GM12878 (cell line): ENCODE data around the gene UNC5CL. TPM values are rescaled to one million over a fixed set of nuclear protein-coding genes. Genes with fewer than 3 reads are reported as not detected.

Source experiments
- ATAC-seq: fragments of 200-7000 bp; cut with Tn5 transposase; 3 replicates; pipeline ENCODE4 v1.9.1; 2020; ENCODE audit warnings: mild to moderate bottlenecking, moderate library complexity
- BruUV-seq: library from RNA; stranded (reverse); fragments of 400-500 nt; replicated peaks from 2 replicates; lab custom pipeline; 2021; lab: Mats Ljungman, UMichigan
- CTCF ChIA-PET: fragments of 300-600 bp; sonication (Branson Sonifier 250); formaldehyde crosslinking; extraction: SDS; loops from one replicate; lab custom pipeline; 2021; ENCODE audit warnings: inconsistent platforms; lab: Yijun Ruan, JAX
- POLR2A ChIA-PET: fragments of 350-600 bp; formaldehyde crosslinking; extraction: SDS; loops from one replicate; lab custom pipeline; 2021; ENCODE audit warnings: inconsistent platforms; lab: Charles Lee
- RAD21 ChIA-PET: fragments of 300-600 bp; sonication (Branson Sonifier 250); formaldehyde crosslinking; loops from one replicate; lab custom pipeline; 2023; ENCODE audit warnings: antibody characterized with exemption; ENCODE audit not compliant: unreplicated experiment; lab: Charles Lee
- SMC1A ChIA-PET: fragments of 300-600 bp; sonication (Branson Sonifier 250); formaldehyde crosslinking; loops from one replicate; lab custom pipeline; 2023; ENCODE audit not compliant: unreplicated experiment, uncharacterized antibody; lab: Charles Lee
- DNase-seq: peaks from one replicate; pipeline ENCODE4 v3.0.0-alpha.2; 2011; ENCODE audit warnings: low read depth, low spot score
- FAIRE-seq: peaks from 3 replicates; lab custom pipeline; 2011; peaks lifted over from hg19 to GRCh38; lab: Jason Lieb, UNC
- H2AFZ ChIP-seq: 2 replicates; pipeline ENCODE4 v1.6.0; 2011; ENCODE audit warnings: low read depth, low read length, control low read depth; ENCODE audit not compliant: control insufficient read depth
- H3K27ac ChIP-seq: 2 replicates; pipeline ENCODE4 v1.5.1; 2011; ENCODE audit warnings: control low read depth; ENCODE audit not compliant: control insufficient read depth, insufficient read depth
- H3K27me3 ChIP-seq, 2 experiments: replicated peaks in 1 of 2; 2 replicates each; pipeline versions ENCODE4 v1.6.0 to v1.6.1; 2011; ENCODE audit warnings: low read length in 1 of 2; ENCODE audit not compliant: control insufficient read depth in 2 of 2, insufficient read depth in 2 of 2
- H3K36me3 ChIP-seq, 2 experiments: 2 replicates each; pipeline ENCODE4 v1.5.1; 2011; ENCODE audit warnings: low read length in 1 of 2; ENCODE audit not compliant: control insufficient read depth in 2 of 2, insufficient read depth in 2 of 2
- H3K4me1 ChIP-seq: 2 replicates; pipeline ENCODE4 v1.6.1; 2011; ENCODE audit warnings: mild to moderate bottlenecking, low read length, moderate library complexity, mixed read lengths; ENCODE audit not compliant: control insufficient read depth, insufficient read depth
- H3K4me2 ChIP-seq: 2 replicates; pipeline ENCODE4 v1.6.0; 2011; ENCODE audit warnings: control low read depth; ENCODE audit not compliant: control insufficient read depth, insufficient read depth
- H3K4me3 ChIP-seq: fragments of 200-600 bp; sonication (generic); 2 replicates; pipeline ENCODE4 v1.5.1; 2016
- H3K79me2 ChIP-seq: 2 replicates; pipeline ENCODE4 v1.6.0; 2011; ENCODE audit warnings: low read length; ENCODE audit not compliant: control insufficient read depth, insufficient read depth
- H3K9ac ChIP-seq: 2 replicates; pipeline ENCODE4 v1.8.0; 2011; ENCODE audit warnings: low read length, control low read depth, mixed read lengths; ENCODE audit not compliant: control insufficient read depth, insufficient read depth
- H3K9me3 ChIP-seq: replicated peaks from 3 replicates; pipeline ENCODE4 v1.5.1; 2011; ENCODE audit warnings: mild to moderate bottlenecking, low read length; ENCODE audit not compliant: control insufficient read depth, insufficient read depth
- H4K20me1 ChIP-seq: 2 replicates; pipeline ENCODE4 v1.6.0; 2011; ENCODE audit not compliant: control insufficient read depth, insufficient read depth
- ATF3 ChIP-seq: IDR thresholded peaks from 2 replicates; pipeline ENCODE4 v1.6.1; 2011; ENCODE audit warnings: low read depth, mild to moderate bottlenecking, low read length, moderate library complexity, borderline replicate concordance; ENCODE audit errors: extremely low read depth
- EED ChIP-seq: sonication (generic); IDR thresholded peaks from 2 replicates; pipeline ENCODE4 v1.6.1; 2016; ENCODE audit warnings: antibody characterized with exemption, low read depth
- IRF4 ChIP-seq: IDR thresholded peaks from 2 replicates; pipeline ENCODE4 v1.6.1; 2011; ENCODE audit warnings: low read depth, low read length
- NKRF ChIP-seq: fragments of 450-650 bp; conservative IDR thresholded peaks from 2 replicates; pipeline ENCODE4 v1.6.1; 2017; ENCODE audit warnings: mild to moderate bottlenecking, moderate library complexity
- RELA ChIP-seq: fragments of 450-650 bp; IDR thresholded peaks from 2 replicates; pipeline ENCODE4 v1.8.0; 2014; ENCODE audit warnings: borderline replicate concordance; ENCODE audit not compliant: partially characterized antibody
- SRF ChIP-seq, 2 experiments: IDR thresholded peaks; 2 replicates each; pipeline ENCODE4 v1.6.1; 2011; ENCODE audit warnings: low read depth in 2 of 2, low read length in 2 of 2, mild to moderate bottlenecking in 1 of 2, moderate library complexity in 1 of 2
- WRNIP1 ChIP-seq: IDR thresholded peaks from 2 replicates; pipeline ENCODE4 v1.6.1; 2011; ENCODE audit warnings: low read depth, low read length, improper control_type of control experiment, borderline replicate concordance
- ZNF24 ChIP-seq: fragments of 450-650 bp; IDR thresholded peaks from 2 replicates; pipeline ENCODE4 v1.6.1; 2017; ENCODE audit warnings: antibody characterized with exemption, mild to moderate bottlenecking
- ZNF687 ChIP-seq: fragments of 450-650 bp; IDR thresholded peaks from 2 replicates; pipeline ENCODE4 v1.6.1; 2017; ENCODE audit warnings: mild to moderate bottlenecking, moderate library complexity
- WGBS: methylation state at CpG from one replicate; pipeline ENCODE4 v1.1.6; 2016; ENCODE audit warnings: low lambda C conversion rate; ENCODE audit not compliant: insufficient replicate concordance, insufficient coverage; ENCODE audit errors: missing lambda C conversion rate; 5-methylcytosine and 5-hydroxymethylcytosine counted together
- in situ Hi-C: fragments of 300-500 bp; cut with MboI; formaldehyde crosslinking; loops from 9 replicates; pipeline ENCODE4 v1.14.3; 2018; ENCODE audit warnings: mixed read lengths
- intact Hi-C: fragments of 100-400 bp; cut with micrococcal nuclease; formaldehyde crosslinking; loops from one replicate; pipeline ENCODE4 v1.14.2; 2022; ENCODE audit not compliant: unreplicated experiment
- polyA plus RNA-seq, 11 experiments: library from polyadenylated mRNA; depleted of rRNA in 4 of 11; unstranded in 6 of 11; stranded (reverse) in 5 of 11; fragments of >200 nt; fragmentation: Nextera tagmentation in 4 of 11; fragmentation: Illumina TruSeq in 1 of 11; extraction: Ambion mirVana in 4 of 11; extraction: Trizol in 1 of 11; gene quantifications; 1 replicate in 1 of 11; 2 replicates in 10 of 11; pipeline versions ENCODE4 v1.2.1 to v1.2.3, GENCODE V29; 2011 to 2016; ENCODE audit warnings: inconsistent platforms in 2 of 11, missing spikeins in 2 of 11, low read depth in 1 of 11
- total RNA-seq, 4 experiments: library from RNA; depleted of rRNA in 3 of 4; stranded (reverse); fragments of >200 nt in 3 of 4; fragmentation: Illumina TruSeq in 1 of 4; extraction: Trizol in 1 of 4; gene quantifications; 2 replicates each; pipeline versions ENCODE4 v1.2.1 to v1.2.3, GENCODE V29; 2013 to 2021
- TF ChIP-seq, protein P1 (sequence below): fragments of 450-650 bp; formaldehyde crosslinking; IDR thresholded peaks from 2 replicates; pipeline ENCODE4 v1.5.0; 2022; ENCODE audit warnings: mild to moderate bottlenecking, missing genetic modification characterization

UNC5CL gene
- total and polyA plus RNA-seq, 10 of the 15 experiments (the other 5 are each of a cell fraction or from before 2014, with no cell fraction given), result 0.11 to 1.2 (median 0.46) TPM; not detected in 1

- Histone ChIP-seq H3K9ac (no peak overlapping the region), H3K79me2 (no peaks in the 10 kb centered on the region)
- RAD21 ChIA-PET, result interaction anchor here (1.4 kb wide), 1 partner anchor 123 kb away, joined by 6 read pairs; no protein-coding TSS in a partner anchor
- in situ Hi-C loops, result no loop called here
- CTCF ChIA-PET, result interaction anchor here (0.7 to 1.6 kb wide), 6 partner anchors 11 to 123 kb away, joined by 3 to 7 read pairs (median 3); partner anchors contain the start of gene UNC5CL
- 94% methylated on average over 1 of the region's 1 CpG for WGBS
- intact Hi-C loops, result no loop called here
- TF ChIP-seq ATF3 (no peak), RELA (no peak), IRF4 (no peak), WRNIP1 (no peak), EED (no peak), NKRF (no peak), ZNF687 (no peak), ZNF24 (no peak), SRF (IDR thresholded peaks at IDR 0.05; ENCODE audit: low read depth in 2 of 2, low read length in 2 of 2) (no peak)
- TF ChIP-seq, protein P1, sequence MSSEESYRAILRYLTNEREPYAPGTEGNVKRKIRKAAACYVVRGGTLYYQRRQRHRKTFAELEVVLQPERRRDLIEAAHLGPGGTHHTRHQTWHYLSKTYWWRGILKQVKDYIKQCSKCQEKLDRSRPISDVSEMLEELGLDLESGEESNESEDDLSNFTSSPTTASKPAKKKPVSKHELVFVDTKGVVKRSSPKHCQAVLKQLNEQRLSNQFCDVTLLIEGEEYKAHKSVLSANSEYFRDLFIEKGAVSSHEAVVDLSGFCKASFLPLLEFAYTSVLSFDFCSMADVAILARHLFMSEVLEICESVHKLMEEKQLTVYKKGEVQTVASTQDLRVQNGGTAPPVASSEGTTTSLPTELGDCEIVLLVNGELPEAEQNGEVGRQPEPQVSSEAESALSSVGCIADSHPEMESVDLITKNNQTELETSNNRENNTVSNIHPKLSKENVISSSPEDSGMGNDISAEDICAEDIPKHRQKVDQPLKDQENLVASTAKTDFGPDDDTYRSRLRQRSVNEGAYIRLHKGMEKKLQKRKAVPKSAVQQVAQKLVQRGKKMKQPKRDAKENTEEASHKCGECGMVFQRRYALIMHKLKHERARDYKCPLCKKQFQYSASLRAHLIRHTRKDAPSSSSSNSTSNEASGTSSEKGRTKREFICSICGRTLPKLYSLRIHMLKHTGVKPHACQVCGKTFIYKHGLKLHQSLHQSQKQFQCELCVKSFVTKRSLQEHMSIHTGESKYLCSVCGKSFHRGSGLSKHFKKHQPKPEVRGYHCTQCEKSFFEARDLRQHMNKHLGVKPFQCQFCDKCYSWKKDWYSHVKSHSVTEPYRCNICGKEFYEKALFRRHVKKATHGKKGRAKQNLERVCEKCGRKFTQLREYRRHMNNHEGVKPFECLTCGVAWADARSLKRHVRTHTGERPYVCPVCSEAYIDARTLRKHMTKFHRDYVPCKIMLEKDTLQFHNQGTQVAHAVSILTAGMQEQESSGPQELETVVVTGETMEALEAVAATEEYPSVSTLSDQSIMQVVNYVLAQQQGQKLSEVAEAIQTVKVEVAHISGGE (CRISPR knock-in tag), result no peak
- TF ChIP-seq, all 136 proteins: peak for 0
- no peaks in the 10 kb centered on the region for H3K27me3 ChIP-seq
- ChIA-PET POLR2A (no interaction called here), SMC1A (interaction anchor here (1.9 kb wide), 1 partner anchor 10 kb away, joined by 5 read pairs; no protein-coding TSS in a partner anchor)
- H4K20me1 ChIP-seq, result no peaks in the 10 kb centered on the region
- no peak for ATAC-seq
- no peak for FAIRE-seq
- no peak overlapping the region for H3K27ac ChIP-seq
- H2AFZ ChIP-seq, result no peak overlapping the region
- no peaks in the 10 kb centered on the region for H3K9me3 ChIP-seq
- DNase-seq, result no peak
- H3K4me2 ChIP-seq, result no peak overlapping the region
- no TSS peak for BruUV-seq
- no peaks in the 10 kb centered on the region for H3K4me1 ChIP-seq
- H3K36me3 ChIP-seq, result peaks cover 0 to 5% of the 10 kb centered on the region in 2 experiments; a peak in 2 of 4 replicates
- no peak overlapping the region for H3K4me3 ChIP-seq
These were observed 20.5 kb upstream of the UNC5CL start for GRCh38 chr6:41059556-41059955.
